Stomach smooth muscle (tissue), 2 donors: ENCODE data around the gene EFCAB12.
"Not testable (repeated sequence)": the region's sequence is repeated elsewhere in the genome, so short reads cannot be mapped to it uniquely, and the experiment has no call there.

ENCODE experiments used
- H3K27ac ChIP-seq: one replicate; pipeline ENCODE4 v1.7.0; 2013; ENCODE audit warnings: mild to moderate bottlenecking, low read length, inconsistent platforms
- H3K27me3 ChIP-seq, 2 donors: one replicate each; pipeline ENCODE4 v1.7.0; 2013; ENCODE audit warnings: low read length in 2 of 2; ENCODE audit not compliant: insufficient read depth in 2 of 2, control insufficient read depth in 1 of 2
- H3K36me3 ChIP-seq, 2 donors: one replicate each; pipeline ENCODE4 v1.7.0; 2013; ENCODE audit warnings: low read length in 2 of 2; ENCODE audit not compliant: control insufficient read depth in 2 of 2, insufficient read depth in 2 of 2
- H3K4me1 ChIP-seq: one replicate; pipeline ENCODE4 v1.7.0; 2013; ENCODE audit warnings: low read length; ENCODE audit not compliant: control insufficient read depth, insufficient read depth
- H3K4me3 ChIP-seq, 2 donors: one replicate each; pipeline ENCODE4 v1.7.0; 2013; ENCODE audit warnings: low read length in 2 of 2
- H3K9ac ChIP-seq, 2 donors: one replicate each; pipeline ENCODE4 v1.7.0; 2013; ENCODE audit warnings: low read length in 2 of 2, mild to moderate bottlenecking in 1 of 2
- H3K9me3 ChIP-seq, 2 donors: one replicate each; pipeline ENCODE4 v1.7.0; 2013; ENCODE audit warnings: low read length in 2 of 2; ENCODE audit not compliant: control insufficient read depth in 2 of 2
- donor health status: healthy.
- donor health status: Pancreatic carcinoma.

EFCAB12 gene

GRCh38 chr3:129421236-129421883, 7.1 kb downstream of the EFCAB12 start:
- Histone ChIP-seq H3K4me3 (no peak overlapping the region), H3K4me1 (no peaks in the 10 kb centered on the region), H3K9ac (no peak overlapping the region), H3K27me3 (no peaks in the 10 kb centered on the region), H3K36me3 (no peaks in the 10 kb centered on the region), H3K27ac (no peak overlapping the region), H3K9me3 (no peaks in the 10 kb centered on the region)

- H3K27ac ChIP-seq, result no peak overlapping the region
- H3K36me3 ChIP-seq, result no peaks in the 10 kb centered on the region
- H3K4me3 ChIP-seq, result no peak overlapping the region
- H3K27me3 ChIP-seq, result no peaks in the 10 kb centered on the region
- no peaks in the 10 kb centered on the region for H3K4me1 ChIP-seq
- H3K9ac ChIP-seq, result no peak overlapping the region
- H3K9me3 ChIP-seq, result no peaks in the 10 kb centered on the region
Measured at GRCh38 chr3:129419476-129419875, 9.0 kb downstream of the EFCAB12 start.

DNA sequence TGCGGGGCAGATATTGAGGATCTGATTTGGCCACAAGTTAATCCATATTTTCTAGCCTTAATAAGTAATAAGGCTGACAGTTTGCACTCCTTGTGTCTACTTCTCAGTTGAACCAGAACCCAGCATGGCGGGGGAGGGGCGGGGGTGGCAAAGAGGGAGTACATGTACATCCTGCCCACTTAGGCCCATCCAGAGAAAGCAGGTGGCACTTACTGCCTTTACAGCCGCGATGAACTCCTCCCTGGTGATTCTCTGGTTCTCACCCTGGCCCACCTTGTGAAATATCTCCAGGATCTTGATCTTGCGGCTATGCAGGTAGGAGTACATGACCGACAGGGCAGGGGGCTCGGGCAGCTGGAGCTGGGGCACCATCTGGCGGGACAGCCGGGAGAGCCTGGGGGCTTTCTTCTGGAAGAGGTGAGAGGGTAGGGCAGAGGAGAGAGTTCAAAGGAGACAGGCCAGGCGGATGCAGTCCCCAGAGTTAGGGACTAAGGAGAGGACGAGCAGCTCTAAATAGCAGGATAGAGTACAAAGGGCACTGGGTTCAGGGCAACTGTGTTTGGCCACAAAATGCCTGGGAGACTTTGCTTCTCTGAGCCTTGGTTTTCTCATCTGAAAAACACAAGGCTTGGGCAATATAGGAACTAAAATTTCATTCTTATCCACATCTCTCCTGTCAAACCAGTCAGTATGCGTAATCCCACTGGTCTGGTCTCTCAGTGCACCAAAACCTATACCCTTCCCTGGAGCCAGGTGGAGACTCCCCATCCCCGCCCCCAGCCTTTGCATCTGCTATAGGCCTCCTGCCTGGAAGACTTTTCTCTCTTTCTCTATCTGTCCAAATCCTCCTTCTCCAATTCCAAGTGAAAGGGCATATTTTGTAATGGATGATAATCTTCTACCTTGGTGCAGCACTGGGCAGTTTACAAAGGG, 10.1 kb downstream of the EFCAB12 start:
- no peaks in the 10 kb centered on the region for H3K4me1 ChIP-seq
- H3K27me3 ChIP-seq, result no peaks in the 10 kb centered on the region
- H3K27ac ChIP-seq, result no peak overlapping the region
- no peaks in the 10 kb centered on the region for H3K9me3 ChIP-seq
- H3K36me3 ChIP-seq, result no peaks in the 10 kb centered on the region
- no peak overlapping the region for H3K4me3 ChIP-seq
- H3K9ac ChIP-seq, result no peak overlapping the region

GRCh38 chr3:129417326-129417725, 11.1 kb downstream of the EFCAB12 start:
- H3K27ac ChIP-seq, result no peak overlapping the region
- H3K4me1 ChIP-seq, result no peaks in the 10 kb centered on the region
- no peak overlapping the region for H3K9ac ChIP-seq
- H3K36me3 ChIP-seq, result no peaks in the 10 kb centered on the region
- H3K4me3 ChIP-seq, result no peak overlapping the region
- peaks cover 0 to 2% of the 10 kb centered on the region in 2 donors for H3K27me3 ChIP-seq
- H3K9me3 ChIP-seq, result no peaks in the 10 kb centered on the region

- Histone ChIP-seq H3K9me3 (no peaks in the 10 kb centered on the region), H3K4me1 (no peaks in the 10 kb centered on the region), H3K9ac (no peak overlapping the region), H3K36me3 (no peaks in the 10 kb centered on the region), H3K27me3 (peaks cover 0 to 2% of the 10 kb centered on the region in 2 donors), H3K4me3 (no peak overlapping the region), H3K27ac (no peak overlapping the region)
Measured at GRCh38 chr3:129416415-129416814, 12.0 kb downstream of the EFCAB12 start.

- Histone ChIP-seq H3K9ac (no peak overlapping the region), H3K4me1 (no peaks in the 10 kb centered on the region), H3K27ac (no peak overlapping the region), H3K27me3 (peaks cover 0 to 2% of the 10 kb centered on the region in 2 donors), H3K9me3 (no peaks in the 10 kb centered on the region), H3K36me3 (no peaks in the 10 kb centered on the region), H3K4me3 (no peak overlapping the region)
Measured at GRCh38 chr3:129415830-129416229, 12.6 kb downstream of the EFCAB12 start.

DNA sequence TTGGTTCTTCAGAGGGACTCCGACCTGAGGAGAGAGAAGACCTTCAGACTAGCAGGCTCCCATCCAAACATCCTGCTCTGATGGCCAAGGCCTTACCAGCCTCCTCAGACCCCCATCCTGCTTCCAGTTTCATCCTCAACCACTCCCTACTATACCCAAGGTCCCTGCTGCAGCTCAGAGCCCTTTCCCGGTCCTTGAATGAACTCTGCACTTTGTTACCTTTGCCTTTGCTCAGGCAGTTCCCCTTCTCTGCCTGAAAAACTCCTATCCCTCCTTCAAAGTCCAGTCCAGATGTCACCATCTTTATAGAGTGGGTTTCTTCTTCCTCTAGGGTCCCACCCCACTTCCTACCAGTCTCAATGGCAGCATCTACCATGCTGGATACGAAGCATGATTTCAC, 13.1 kb downstream of the EFCAB12 start:
- H3K4me1 ChIP-seq, result no peaks in the 10 kb centered on the region
- H3K9me3 ChIP-seq, result no peaks in the 10 kb centered on the region
- H3K4me3 ChIP-seq, result no peak overlapping the region
- H3K27me3 ChIP-seq, result peaks cover 0 to 2% of the 10 kb centered on the region in 2 donors
- H3K36me3 ChIP-seq, result no peaks in the 10 kb centered on the region
- no peak overlapping the region for H3K9ac ChIP-seq
- no peak overlapping the region for H3K27ac ChIP-seq

DNA sequence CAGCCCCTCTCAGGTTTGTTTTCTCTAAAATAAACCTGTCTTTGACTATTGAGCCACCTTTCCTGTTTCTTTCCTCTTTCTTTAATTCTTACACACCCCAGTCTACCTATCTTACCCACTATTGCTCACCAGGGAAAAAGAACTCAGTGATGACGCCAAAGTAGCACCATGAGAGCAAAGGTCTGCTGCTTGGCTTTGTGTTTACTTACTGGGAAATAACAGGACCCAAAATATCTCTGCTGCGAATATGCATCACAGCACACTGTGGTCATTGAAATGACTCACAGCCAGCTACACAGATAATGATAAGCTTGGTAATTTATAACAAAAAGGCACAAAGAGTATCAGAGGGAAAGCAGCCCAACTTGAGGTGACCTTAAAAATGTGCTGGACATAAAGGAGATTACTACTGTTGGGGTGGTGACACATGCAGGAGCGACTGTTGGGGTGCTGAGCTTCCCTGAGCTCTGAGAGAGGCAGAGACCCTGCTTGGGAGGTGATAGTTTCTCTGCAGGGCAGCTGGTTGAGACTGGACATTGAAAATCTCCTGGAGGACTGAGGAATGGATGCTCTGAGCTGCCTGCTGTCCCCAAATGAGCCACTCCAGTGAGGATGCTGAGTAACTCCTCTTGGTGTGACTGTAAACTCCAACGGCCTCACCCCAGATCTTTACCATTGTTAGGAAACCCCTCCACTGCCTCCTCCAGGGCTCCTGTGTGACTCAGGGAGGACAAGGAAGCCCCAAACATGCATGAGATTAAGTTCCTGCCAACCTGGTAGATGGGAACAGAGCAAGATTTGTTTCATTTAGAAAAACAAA, 14.5 kb downstream of the EFCAB12 start:
- Histone ChIP-seq H3K36me3 (no peaks in the 10 kb centered on the region), H3K27ac (no peak overlapping the region), H3K4me3 (no peak overlapping the region), H3K9me3 (no peaks in the 10 kb centered on the region), H3K4me1 (no peaks in the 10 kb centered on the region), H3K27me3 (peaks cover 0 to 2% of the 10 kb centered on the region in 2 donors), H3K9ac (no peak overlapping the region)

- not testable (repeated sequence) for H3K36me3 ChIP-seq, H3K27ac ChIP-seq
Measured at GRCh38 chr3:129413238-129413637, 15.2 kb downstream of the EFCAB12 start.

GRCh38 chr3:129412542-129413198, 15.8 kb downstream of the EFCAB12 start:
- Histone ChIP-seq H3K4me1 (no peaks in the 10 kb centered on the region), H3K9me3 (no peaks in the 10 kb centered on the region), H3K27ac (no peak overlapping the region), H3K27me3 (peaks cover 0 to 2% of the 10 kb centered on the region in 2 donors), H3K4me3 (no peak overlapping the region), H3K9ac (no peak overlapping the region), H3K36me3 (no peaks in the 10 kb centered on the region)

More at GRCh38 chr3:129413238-129413637, 15.2 kb downstream of the EFCAB12 start:
- H3K9me3 ChIP-seq, H3K4me1 ChIP-seq, H3K9ac ChIP-seq, H3K4me3 ChIP-seq, H3K27me3 ChIP-seq: not testable (repeated sequence)
